ENCODE measurements around the gene SMC4. TPM values are rescaled to one million over a fixed set of nuclear protein-coding genes. Genes with fewer than 3 reads are reported as not detected.

The SMC4 gene
- total and polyA plus RNA-seq, 7 experiments from 2014 or later: 30.1 to 185 (median 43.6) TPM

DNA sequence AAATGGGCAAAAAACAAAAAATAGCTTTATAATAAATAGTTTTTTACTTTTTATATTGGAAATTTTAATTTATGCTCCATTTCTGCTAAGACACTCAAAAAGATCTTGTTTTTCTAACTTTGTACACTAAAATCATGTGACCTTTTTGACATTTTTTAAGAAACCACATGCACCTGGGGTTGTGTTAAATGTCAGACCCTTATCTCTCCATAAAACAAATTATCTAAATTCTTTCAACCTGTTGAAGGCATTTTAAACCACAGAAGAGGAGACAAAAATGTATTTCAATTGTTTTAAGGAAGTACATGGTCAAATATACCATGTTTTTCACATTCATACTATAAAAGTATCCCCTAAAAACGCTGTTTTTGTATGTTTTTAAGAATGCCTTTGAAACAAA is 29.7 kb upstream of the SMC4 start:
- Mint-ChIP-seq H3K4me3 (peak overlapping the region in 7 of 10 donors; percentile 41 to 72 (median 59)), H3K27ac (peak overlapping the region in 7 of 9 donors; percentile 33 to 92 (median 61)), H3K36me3 (peaks cover 16 to 42% (median 26%) of the 10 kb centered on the region in 5 donors), H3K27me3 (no peaks in the 10 kb centered on the region), H3K4me1 (peaks cover 9 to 46% (median 37%) of the 10 kb centered on the region in 7 donors), H3K9me3 (peaks cover 0 to 4% (median 0%) of the 10 kb centered on the region in 11 donors)
- CTCF ChIA-PET: no interaction called here
- no peaks in the 10 kb centered on the region for H3K9me3 ChIP-seq (ENCODE audit: control insufficient read depth in 2 of 3, low read length in 3 of 3)
- no peak overlapping the region for H3K4me3 ChIP-seq (ENCODE audit: low read length)
- intact Hi-C loops (cut with micrococcal nuclease): loop anchor here in 1 of 2 donors (1.0 kb wide), 1 partner anchor 30 kb away; the partner anchor contains the start of genes IFT80 and SMC4
- peaks cover 0 to 7% of the 10 kb centered on the region in 2 donors for H3K4me1 ChIP-seq (ENCODE audit: control insufficient read depth in 2 of 2, insufficient read depth in 2 of 2, low read length in 2 of 2)
- POLR2A ChIA-PET: interaction anchor here (0.6 to 1.1 kb wide), 4 partner anchors 8 to 61 kb away, joined by 3 to 5 read pairs (median 4); no protein-coding TSS in a partner anchor
- ATAC-seq: no peak
- no peak overlapping the region for H3K27ac ChIP-seq (ENCODE audit: low read depth, low read length)
- DNase-seq: peak in 6 of 9 donors; percentile 4 to 41 (median 16)
- H3K36me3 ChIP-seq (ENCODE audit: control insufficient read depth in 2 of 3, insufficient read depth in 3 of 3, low read length in 3 of 3): peaks cover 0 to 8% (median 5%) of the 10 kb centered on the region in 3 experiments
- H3K27me3 ChIP-seq (ENCODE audit: control insufficient read depth in 2 of 2, insufficient read depth in 2 of 2, low read length in 2 of 2): no peaks in the 10 kb centered on the region

DNA sequence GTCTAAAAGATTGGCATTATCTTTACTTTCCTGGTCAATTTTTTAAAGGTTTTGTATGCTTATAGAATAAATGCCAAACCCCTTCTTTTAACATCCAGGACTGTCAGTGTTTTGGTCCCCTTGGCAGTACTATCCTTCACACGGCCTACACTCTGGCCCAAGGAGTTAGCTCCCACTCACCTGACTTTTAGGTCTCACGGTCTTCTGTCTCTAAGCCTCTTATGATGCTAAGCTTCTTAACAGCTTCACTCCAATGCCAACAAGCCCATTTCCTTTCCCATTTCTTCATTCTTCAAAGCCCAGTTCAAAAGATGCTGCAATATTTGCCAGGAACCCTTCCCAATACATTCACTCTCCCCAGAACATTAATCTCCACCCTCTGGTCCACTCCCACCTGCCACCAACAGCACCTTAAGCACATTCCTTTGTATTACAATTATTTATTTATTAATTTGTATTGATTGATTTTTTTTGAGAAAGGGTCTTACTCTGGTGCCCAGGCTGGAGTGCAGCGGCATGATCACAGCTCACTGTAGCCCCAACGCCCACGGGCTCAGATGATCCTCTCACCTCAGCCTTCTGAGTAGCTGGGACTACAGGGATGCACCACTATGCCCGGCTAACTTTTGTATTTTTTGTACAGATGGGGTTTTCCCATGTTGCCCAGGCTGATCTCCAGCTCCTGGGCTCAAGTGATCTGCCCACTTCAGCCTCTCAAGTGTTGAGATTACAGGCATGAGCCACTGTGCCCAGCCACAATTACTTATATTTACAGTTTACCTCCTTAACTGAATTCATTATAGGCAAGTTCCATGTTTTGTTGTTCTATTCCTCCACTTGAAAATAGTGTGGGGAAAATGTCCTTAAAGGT is 28.2 kb upstream of the SMC4 start:
- intact Hi-C loops (cut with micrococcal nuclease): no loop called here
- Histone ChIP-seq H3K9me3 (ENCODE audit: control insufficient read depth in 2 of 3, low read length in 3 of 3) (no peaks in the 10 kb centered on the region), H3K4me3 (ENCODE audit: low read length) (no peak overlapping the region), H3K27me3 (ENCODE audit: control insufficient read depth in 2 of 2, insufficient read depth in 2 of 2, low read length in 2 of 2) (no peaks in the 10 kb centered on the region), H3K4me1 (ENCODE audit: control insufficient read depth in 2 of 2, insufficient read depth in 2 of 2, low read length in 2 of 2) (peaks cover 0 to 7% of the 10 kb centered on the region in 2 donors), H3K36me3 (ENCODE audit: control insufficient read depth in 2 of 3, insufficient read depth in 3 of 3, low read length in 3 of 3) (peaks cover 0 to 5% (median 0%) of the 10 kb centered on the region in 3 experiments), H3K27ac (ENCODE audit: low read depth, low read length) (no peak overlapping the region)
- H3K27ac Mint-ChIP-seq: peak overlapping the region in 7 of 9 donors; percentile 2 to 87 (median 46)
- ChIA-PET POLR2A (interaction anchor here (1.0 to 1.1 kb wide), 2 partner anchors 27 to 29 kb away, joined by 3 to 5 read pairs; no protein-coding TSS in a partner anchor), CTCF (no interaction called here)
- H3K36me3 Mint-ChIP-seq: peaks cover 15 to 37% (median 25%) of the 10 kb centered on the region in 5 donors
- no peaks in the 10 kb centered on the region for H3K27me3 Mint-ChIP-seq
- H3K4me3 Mint-ChIP-seq: peak overlapping the region in 4 of 10 donors; percentile 26 to 72 (median 41)
- no peak for ATAC-seq
- H3K4me1 Mint-ChIP-seq: peaks cover 9 to 46% (median 37%) of the 10 kb centered on the region in 7 donors
- no peak for DNase-seq
- peaks cover 0 to 4% (median 0%) of the 10 kb centered on the region in 11 donors for H3K9me3 Mint-ChIP-seq

- intact Hi-C loops (cut with micrococcal nuclease): no loop called here
- CTCF ChIA-PET: no interaction called here
- POLR2A ChIA-PET: no interaction called here
- H3K4me3 ChIP-seq (ENCODE audit: low read length): no peak overlapping the region
- no peak overlapping the region for H3K4me3 Mint-ChIP-seq
- peaks cover 0 to 4% (median 0%) of the 10 kb centered on the region in 11 donors for H3K9me3 Mint-ChIP-seq
- peaks cover 0 to 7% of the 10 kb centered on the region in 2 donors for H3K4me1 ChIP-seq (ENCODE audit: control insufficient read depth in 2 of 2, insufficient read depth in 2 of 2, low read length in 2 of 2)
- peaks cover 9 to 40% (median 37%) of the 10 kb centered on the region in 7 donors for H3K4me1 Mint-ChIP-seq
- H3K27me3 ChIP-seq (ENCODE audit: control insufficient read depth in 2 of 2, insufficient read depth in 2 of 2, low read length in 2 of 2): no peaks in the 10 kb centered on the region
- no peak overlapping the region for H3K27ac Mint-ChIP-seq
- H3K27ac ChIP-seq (ENCODE audit: low read depth, low read length): no peak overlapping the region
- no peaks in the 10 kb centered on the region for H3K9me3 ChIP-seq (ENCODE audit: control insufficient read depth in 2 of 3, low read length in 3 of 3)
- ATAC-seq: no peak
- no peaks in the 10 kb centered on the region for H3K27me3 Mint-ChIP-seq
- H3K36me3 ChIP-seq (ENCODE audit: control insufficient read depth in 2 of 3, insufficient read depth in 3 of 3, low read length in 3 of 3): peaks cover 0 to 12% (median 0%) of the 10 kb centered on the region in 3 experiments
- no peak for DNase-seq
- peaks cover 10 to 38% (median 25%) of the 10 kb centered on the region in 5 donors for H3K36me3 Mint-ChIP-seq
Observed at GRCh38 chr3:160372780-160373179, 26.7 kb upstream of the SMC4 start.

DNA sequence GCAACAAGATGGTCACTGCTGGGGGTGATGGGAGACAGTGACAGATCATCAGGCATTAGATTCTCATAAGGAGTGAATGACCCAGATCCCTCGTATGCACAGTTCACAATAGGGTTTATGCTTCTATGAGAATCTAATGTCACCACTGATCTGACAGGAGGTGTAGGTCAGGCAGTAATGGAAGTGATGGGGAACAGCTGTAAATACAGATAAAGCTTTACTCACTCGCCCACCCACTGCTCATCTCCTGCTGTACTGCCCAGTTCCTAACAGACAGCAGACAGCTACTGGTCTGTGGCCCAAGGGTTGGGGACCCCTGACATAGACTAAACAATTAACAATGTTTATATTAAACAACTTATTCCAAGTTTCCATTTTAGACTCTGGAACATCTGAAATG is 25.8 kb upstream of the SMC4 start:
- no peak overlapping the region for H3K27ac Mint-ChIP-seq
- H3K27me3 Mint-ChIP-seq: no peaks in the 10 kb centered on the region
- peaks cover 9 to 32% (median 28%) of the 10 kb centered on the region in 7 donors for H3K4me1 Mint-ChIP-seq
- H3K27me3 ChIP-seq (ENCODE audit: control insufficient read depth in 2 of 2, insufficient read depth in 2 of 2, low read length in 2 of 2): no peaks in the 10 kb centered on the region
- ATAC-seq (no peak), DNase-seq (no peak)
- no peak overlapping the region for H3K4me3 ChIP-seq (ENCODE audit: low read length)
- POLR2A ChIA-PET: no interaction called here
- CTCF ChIA-PET: no interaction called here
- peaks cover 10 to 41% (median 25%) of the 10 kb centered on the region in 5 donors for H3K36me3 Mint-ChIP-seq
- H3K27ac ChIP-seq (ENCODE audit: low read depth, low read length): no peak overlapping the region
- H3K9me3 Mint-ChIP-seq: peaks cover 0 to 4% (median 0%) of the 10 kb centered on the region in 11 donors
- no peaks in the 10 kb centered on the region for H3K9me3 ChIP-seq (ENCODE audit: control insufficient read depth in 2 of 3, low read length in 3 of 3)
- H3K4me3 Mint-ChIP-seq: no peak overlapping the region
- H3K36me3 ChIP-seq (ENCODE audit: control insufficient read depth in 2 of 3, insufficient read depth in 3 of 3, low read length in 3 of 3): peaks cover 0 to 12% (median 0%) of the 10 kb centered on the region in 3 experiments
- intact Hi-C loops (cut with micrococcal nuclease): no loop called here
- H3K4me1 ChIP-seq (ENCODE audit: control insufficient read depth in 2 of 2, insufficient read depth in 2 of 2, low read length in 2 of 2): peaks cover 0 to 7% of the 10 kb centered on the region in 2 donors

- H3K36me3 Mint-ChIP-seq: peaks cover 10 to 47% (median 25%) of the 10 kb centered on the region in 5 donors
- intact Hi-C loops (cut with micrococcal nuclease): no loop called here
- H3K27ac ChIP-seq (ENCODE audit: low read depth, low read length): no peak overlapping the region
- no peaks in the 10 kb centered on the region for H3K27me3 ChIP-seq (ENCODE audit: control insufficient read depth in 2 of 2, insufficient read depth in 2 of 2, low read length in 2 of 2)
- POLR2A ChIA-PET: no interaction called here
- no peak overlapping the region for H3K4me3 Mint-ChIP-seq
- peaks cover 0 to 4% (median 0%) of the 10 kb centered on the region in 11 donors for H3K9me3 Mint-ChIP-seq
- H3K27ac Mint-ChIP-seq: no peak overlapping the region
- no peaks in the 10 kb centered on the region for H3K27me3 Mint-ChIP-seq
- ATAC-seq (no peak), DNase-seq (no peak)
- H3K9me3 ChIP-seq (ENCODE audit: control insufficient read depth in 2 of 3, low read length in 3 of 3): no peaks in the 10 kb centered on the region
- H3K4me1 Mint-ChIP-seq: peaks cover 6 to 29% (median 25%) of the 10 kb centered on the region in 7 donors
- peaks cover 0 to 7% of the 10 kb centered on the region in 2 donors for H3K4me1 ChIP-seq (ENCODE audit: control insufficient read depth in 2 of 2, insufficient read depth in 2 of 2, low read length in 2 of 2)
- CTCF ChIA-PET: no interaction called here
- H3K4me3 ChIP-seq (ENCODE audit: low read length): no peak overlapping the region
- peaks cover 0 to 12% (median 0%) of the 10 kb centered on the region in 3 experiments for H3K36me3 ChIP-seq (ENCODE audit: control insufficient read depth in 2 of 3, insufficient read depth in 3 of 3, low read length in 3 of 3)
Observed at GRCh38 chr3:160374472-160374871, 25.0 kb upstream of the SMC4 start.

DNA sequence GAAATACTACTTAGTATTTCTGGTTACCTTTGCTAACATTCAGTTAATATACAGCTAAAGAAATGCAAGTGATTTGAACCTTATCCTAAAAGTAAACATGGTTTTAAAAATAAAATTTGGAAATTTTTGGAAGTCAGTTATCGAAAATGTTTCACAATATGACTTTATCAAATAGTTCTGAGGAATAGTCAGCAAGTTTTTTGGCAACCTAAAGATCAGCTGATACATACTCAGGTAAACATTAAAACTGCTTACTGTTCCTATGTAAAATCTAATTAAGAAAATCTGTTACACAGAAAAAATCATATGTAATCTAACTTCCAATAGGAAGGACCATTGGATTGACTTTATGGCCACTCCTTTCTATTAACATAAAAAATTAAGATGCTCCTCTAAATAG is 24.5 kb upstream of the SMC4 start:
- Histone ChIP-seq H3K4me1 (ENCODE audit: control insufficient read depth in 2 of 2, insufficient read depth in 2 of 2, low read length in 2 of 2) (peaks cover 0 to 6% of the 10 kb centered on the region in 2 donors), H3K36me3 (ENCODE audit: control insufficient read depth in 2 of 3, insufficient read depth in 3 of 3, low read length in 3 of 3) (peaks cover 0 to 12% (median 0%) of the 10 kb centered on the region in 3 experiments), H3K27ac (ENCODE audit: low read depth, low read length) (no peak overlapping the region), H3K4me3 (ENCODE audit: low read length) (no peak overlapping the region), H3K9me3 (ENCODE audit: control insufficient read depth in 2 of 3, low read length in 3 of 3) (no peaks in the 10 kb centered on the region), H3K27me3 (ENCODE audit: control insufficient read depth in 2 of 2, insufficient read depth in 2 of 2, low read length in 2 of 2) (no peaks in the 10 kb centered on the region)
- Mint-ChIP-seq H3K27me3 (no peaks in the 10 kb centered on the region), H3K9me3 (peaks cover 0 to 4% (median 0%) of the 10 kb centered on the region in 11 donors), H3K27ac (no peak overlapping the region), H3K36me3 (peaks cover 10 to 52% (median 25%) of the 10 kb centered on the region in 5 donors), H3K4me3 (no peak overlapping the region), H3K4me1 (peaks cover 4 to 25% (median 22%) of the 10 kb centered on the region in 7 donors)
- ChIA-PET CTCF (no interaction called here), POLR2A (no interaction called here)
- intact Hi-C loops (cut with micrococcal nuclease): no loop called here
- ATAC-seq (no peak), DNase-seq (no peak)
